Fibroblast of mammary gland (primary cell): ENCODE data around the gene CASR.

Experiments used
- DNase-seq: peaks from one replicate; pipeline ENCODE4 v3.0.0-alpha.2; 2010; ENCODE audit warnings: low read depth
- H3K4me3 ChIP-seq: 2 replicates; pipeline ENCODE4 v1.5.1; 2011; ENCODE audit warnings: low read depth, mild to moderate bottlenecking, low read length, moderate library complexity; ENCODE audit not compliant: control insufficient read depth
- TF ChIP-seq, protein P1 (sequence below): conservative IDR thresholded peaks from 2 replicates; pipeline ENCODE4 v1.5.1; 2011; ENCODE audit warnings: low read depth, low read length, inconsistent platforms; ENCODE audit not compliant: control insufficient read depth, insufficient read depth

The CASR gene

GRCh38 chr3:122307976-122308375 lies 124.5 kb downstream of the CASR start:
- no peak overlapping the region for H3K4me3 ChIP-seq
- DNase-seq = no peak
- TF ChIP-seq, protein P1, sequence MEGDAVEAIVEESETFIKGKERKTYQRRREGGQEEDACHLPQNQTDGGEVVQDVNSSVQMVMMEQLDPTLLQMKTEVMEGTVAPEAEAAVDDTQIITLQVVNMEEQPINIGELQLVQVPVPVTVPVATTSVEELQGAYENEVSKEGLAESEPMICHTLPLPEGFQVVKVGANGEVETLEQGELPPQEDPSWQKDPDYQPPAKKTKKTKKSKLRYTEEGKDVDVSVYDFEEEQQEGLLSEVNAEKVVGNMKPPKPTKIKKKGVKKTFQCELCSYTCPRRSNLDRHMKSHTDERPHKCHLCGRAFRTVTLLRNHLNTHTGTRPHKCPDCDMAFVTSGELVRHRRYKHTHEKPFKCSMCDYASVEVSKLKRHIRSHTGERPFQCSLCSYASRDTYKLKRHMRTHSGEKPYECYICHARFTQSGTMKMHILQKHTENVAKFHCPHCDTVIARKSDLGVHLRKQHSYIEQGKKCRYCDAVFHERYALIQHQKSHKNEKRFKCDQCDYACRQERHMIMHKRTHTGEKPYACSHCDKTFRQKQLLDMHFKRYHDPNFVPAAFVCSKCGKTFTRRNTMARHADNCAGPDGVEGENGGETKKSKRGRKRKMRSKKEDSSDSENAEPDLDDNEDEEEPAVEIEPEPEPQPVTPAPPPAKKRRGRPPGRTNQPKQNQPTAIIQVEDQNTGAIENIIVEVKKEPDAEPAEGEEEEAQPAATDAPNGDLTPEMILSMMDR = no peak

DNA sequence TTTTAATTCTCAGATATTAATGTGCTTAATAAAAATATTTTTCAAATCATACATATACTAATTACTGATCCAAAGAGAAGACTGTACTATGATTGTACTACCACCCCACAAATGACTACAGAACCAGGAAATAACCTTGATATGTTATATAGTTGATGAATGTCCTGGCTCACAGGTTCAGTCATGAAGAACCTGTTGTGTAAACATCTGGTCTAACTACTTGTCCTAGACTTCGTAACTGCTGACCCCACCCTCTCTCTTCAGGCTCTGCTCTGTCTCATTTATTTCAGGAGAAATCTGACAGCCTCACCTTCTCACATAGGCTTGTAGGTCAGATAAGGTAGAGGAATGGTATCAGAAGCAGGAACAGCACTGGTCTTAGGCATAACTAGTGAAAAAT lies 126.9 kb downstream of the CASR start:
- H3K4me3 ChIP-seq = no peak overlapping the region
- TF ChIP-seq, protein P1 = no peak
- DNase-seq = no peak

DNA sequence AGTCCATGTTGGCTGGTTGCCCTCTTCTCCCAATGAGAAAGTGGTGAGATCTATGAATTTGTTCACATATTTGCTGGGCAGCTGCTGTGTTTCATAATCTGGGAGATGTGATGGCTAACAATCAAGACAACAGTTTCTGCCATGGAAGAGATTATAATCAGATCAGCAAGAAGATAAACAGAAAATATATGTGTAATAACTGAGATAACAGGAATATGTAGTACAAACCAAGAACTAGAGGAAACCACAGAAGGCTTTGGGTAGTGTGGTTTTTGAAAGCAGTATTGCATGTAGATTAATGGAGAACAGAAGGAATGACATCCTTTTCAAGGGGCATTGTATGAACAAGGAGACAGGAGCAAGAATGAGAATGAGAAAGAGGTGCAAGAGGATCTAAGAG lies 129.4 kb downstream of the CASR start:
- TF ChIP-seq, protein P1 = no peak
- H3K4me3 ChIP-seq = no peak overlapping the region
- no peak for DNase-seq

DNA sequence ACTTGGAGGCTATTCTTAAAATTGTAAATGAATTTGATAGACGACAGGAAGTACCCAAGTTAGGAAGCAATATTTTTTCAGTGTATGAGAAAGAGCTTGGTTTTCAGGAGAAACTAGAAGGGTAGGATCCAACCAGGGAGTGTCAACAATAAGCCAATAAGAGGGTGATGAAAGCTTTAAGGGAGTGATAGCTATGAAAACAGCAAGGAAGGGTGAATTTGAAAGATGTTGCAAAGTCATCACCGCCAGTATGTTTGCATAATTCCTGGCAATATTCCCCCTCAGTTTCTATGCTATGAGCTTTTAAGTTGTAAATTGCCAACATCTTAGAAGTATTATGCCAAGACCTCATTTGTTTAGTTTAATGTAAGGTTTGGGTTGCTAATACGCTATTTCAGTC lies 129.8 kb downstream of the CASR start:
- TF ChIP-seq, protein P1 = no peak
- DNase-seq = peak; percentile 12
- no peak overlapping the region for H3K4me3 ChIP-seq

- DNase-seq = peak; percentile 35
- TF ChIP-seq, protein P1 = no peak
- no peak overlapping the region for H3K4me3 ChIP-seq
These were observed 130.9 kb downstream of the CASR start for GRCh38 chr3:122314228-122314876.

DNA sequence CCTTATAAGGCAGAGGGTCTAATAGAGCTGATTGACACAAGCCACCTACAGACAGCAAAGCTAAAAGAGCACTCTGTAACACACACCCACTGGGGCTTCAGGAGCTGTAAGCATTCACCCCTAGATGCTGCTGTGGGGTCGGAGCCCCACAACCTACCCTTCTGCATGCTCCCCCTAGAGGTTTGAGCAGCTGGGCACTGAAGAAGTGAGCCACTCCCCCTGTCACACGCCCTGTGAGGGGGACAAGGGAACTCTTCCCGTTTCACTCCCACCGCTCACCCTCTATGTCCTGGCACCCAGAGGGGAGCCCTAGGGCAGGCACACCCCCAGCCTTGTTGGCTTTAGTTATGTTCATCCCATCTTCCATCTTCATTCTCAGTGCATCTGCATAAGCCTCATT lies 132.2 kb downstream of the CASR start:
- no peak overlapping the region for H3K4me3 ChIP-seq
- TF ChIP-seq, protein P1 = no peak
- no peak for DNase-seq

DNA sequence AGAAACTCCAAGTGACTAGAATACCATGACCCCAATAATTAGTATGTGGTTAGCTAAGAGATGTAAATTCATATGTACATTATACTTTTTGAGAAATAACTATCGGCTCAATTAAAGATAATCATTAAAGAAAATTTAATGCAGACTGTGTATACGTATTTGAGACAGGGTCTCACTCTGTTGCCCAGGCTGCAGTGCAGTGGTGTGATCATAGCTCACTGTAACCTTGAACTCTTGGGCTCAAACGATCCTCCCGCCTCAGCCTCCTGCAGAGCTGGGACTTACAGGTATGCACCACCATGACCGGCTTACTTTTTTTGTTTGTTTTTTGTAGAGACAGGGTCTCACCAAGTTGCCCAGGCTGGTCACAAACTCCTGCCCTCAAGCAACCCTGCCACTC lies 132.9 kb downstream of the CASR start:
- TF ChIP-seq, protein P1 = no peak
- no peak for DNase-seq
- no peak overlapping the region for H3K4me3 ChIP-seq
